Liver (tissue), 9 donors: ENCODE data around the gene COPB2. TPM values are rescaled to one million over a fixed set of nuclear protein-coding genes. Genes with fewer than 3 reads are reported as not detected.

Experiments
- DNase-seq: peaks from one replicate; pipeline ENCODE4 v3.0.0-alpha.2; 2017; ENCODE audit warnings: low spot score
- H3K27ac ChIP-seq, 2 donors: one replicate each; pipeline ENCODE4 v1.7.0; 2013; ENCODE audit warnings: inconsistent platforms in 2 of 2, low read length in 2 of 2, control low read depth in 1 of 2, low read depth in 1 of 2, mild to moderate bottlenecking in 1 of 2
- H3K27me3 ChIP-seq, 4 donors: one replicate each; pipeline versions ENCODE4 v1.6.1 to v1.7.0; 2013; ENCODE audit warnings: low read length in 3 of 4, inconsistent platforms in 1 of 4, mild to moderate bottlenecking in 1 of 4, moderate library complexity in 1 of 4; ENCODE audit not compliant: control insufficient read depth in 4 of 4, insufficient read depth in 4 of 4
- H3K36me3 ChIP-seq, 4 donors: one replicate each; pipeline versions ENCODE4 v1.6.1 to v1.7.0; 2013; ENCODE audit warnings: low read length in 3 of 4, mild to moderate bottlenecking in 3 of 4, low read depth in 1 of 4, moderate library complexity in 1 of 4; ENCODE audit not compliant: control insufficient read depth in 4 of 4, insufficient read depth in 3 of 4
- H3K4me1 ChIP-seq, 4 donors: one replicate each; pipeline versions ENCODE4 v1.6.1 to v1.7.0; 2013; ENCODE audit warnings: low read length in 3 of 4, mild to moderate bottlenecking in 3 of 4, moderate library complexity in 1 of 4; ENCODE audit not compliant: control insufficient read depth in 4 of 4, insufficient read depth in 4 of 4
- H3K4me3 ChIP-seq, 3 donors: one replicate each; pipeline versions ENCODE4 v1.6.1 to v1.7.0; 2013; ENCODE audit warnings: low read length in 3 of 3, control low read depth in 1 of 3, low read depth in 1 of 3, mild to moderate bottlenecking in 1 of 3
- H3K9ac ChIP-seq, 2 donors: one replicate each; pipeline ENCODE4 v1.7.0; 2013; ENCODE audit warnings: low read length in 2 of 2, mild to moderate bottlenecking in 2 of 2, moderate library complexity in 2 of 2, control low read depth in 1 of 2, low read depth in 1 of 2
- H3K9me3 ChIP-seq, 4 donors: one replicate each; pipeline versions ENCODE4 v1.6.1 to v1.7.0; 2013; ENCODE audit warnings: low read length in 3 of 4; ENCODE audit not compliant: control insufficient read depth in 4 of 4
- ATF3 ChIP-seq: IDR thresholded peaks from 2 replicates; pipeline ENCODE4 v1.6.1; 2016; ENCODE audit warnings: antibody characterized with exemption
- CTCF ChIP-seq: fragments of 150-350 bp; IDR thresholded peaks from 2 replicates; pipeline ENCODE4 v1.5.1; 2017; ENCODE audit warnings: improper control_type of control experiment, low read depth, low read length; ENCODE audit not compliant: missing input control
- EGR1 ChIP-seq, 2 donors: IDR thresholded peaks; 2 replicates each; pipeline ENCODE4 v1.6.1; 2016 to 2018; ENCODE audit warnings: antibody characterized with exemption in 2 of 2, low read depth in 2 of 2
- FOXA1 ChIP-seq: IDR thresholded peaks from 2 replicates; pipeline ENCODE4 v1.6.1; 2016; ENCODE audit warnings: antibody characterized with exemption
- FOXA2 ChIP-seq: IDR thresholded peaks from 2 replicates; pipeline ENCODE4 v1.6.1; 2016; ENCODE audit warnings: antibody characterized with exemption
- GABPA ChIP-seq, 2 donors: IDR thresholded peaks in 1 of 2; conservative IDR thresholded peaks in 1 of 2; 2 replicates each; pipeline ENCODE4 v1.6.1; 2016; ENCODE audit warnings: antibody characterized with exemption in 2 of 2, mild to moderate bottlenecking in 1 of 2, moderate library complexity in 1 of 2
- HNF4A ChIP-seq, 2 donors: conservative IDR thresholded peaks; 2 replicates each; pipeline ENCODE4 v1.6.1; 2016; ENCODE audit warnings: antibody characterized with exemption in 2 of 2, mild to moderate bottlenecking in 2 of 2
- HNF4G ChIP-seq: IDR thresholded peaks from 2 replicates; pipeline ENCODE4 v1.6.1; 2016; ENCODE audit warnings: antibody characterized with exemption
- JUND ChIP-seq, 2 donors: IDR thresholded peaks; 2 replicates each; pipeline ENCODE4 v1.6.1; 2016; ENCODE audit warnings: antibody characterized with exemption in 2 of 2
- MAX ChIP-seq: IDR thresholded peaks from 2 replicates; pipeline ENCODE4 v1.6.1; 2016; ENCODE audit warnings: antibody characterized with exemption
- NR2F2 ChIP-seq: IDR thresholded peaks from 2 replicates; pipeline ENCODE4 v1.6.1; 2016; ENCODE audit warnings: antibody characterized with exemption
- RAD21 ChIP-seq, 2 donors: IDR thresholded peaks; 2 replicates each; pipeline ENCODE4 v1.6.1; 2016; ENCODE audit warnings: antibody characterized with exemption in 2 of 2, mild to moderate bottlenecking in 2 of 2
- REST ChIP-seq: IDR thresholded peaks from 2 replicates; pipeline ENCODE4 v1.6.1; 2016; ENCODE audit warnings: antibody characterized with exemption, mild to moderate bottlenecking
- RXRA ChIP-seq, 2 donors: IDR thresholded peaks; 2 replicates each; pipeline ENCODE4 v1.6.1; 2017 to 2018; ENCODE audit warnings: antibody characterized with exemption in 2 of 2, mild to moderate bottlenecking in 1 of 2
- SP1 ChIP-seq: IDR thresholded peaks from 2 replicates; pipeline ENCODE4 v1.6.1; 2018; ENCODE audit warnings: antibody characterized with exemption, mild to moderate bottlenecking
- TAF1 ChIP-seq: conservative IDR thresholded peaks from 2 replicates; pipeline ENCODE4 v1.6.1; 2016; ENCODE audit warnings: antibody characterized with exemption, mild to moderate bottlenecking
- YY1 ChIP-seq: IDR thresholded peaks from 2 replicates; pipeline ENCODE4 v1.6.1; 2016; ENCODE audit warnings: antibody characterized with exemption, mild to moderate bottlenecking
- WGBS: extraction: QIAGEN DNeasy Blood & Tissue Kit; methylation state at CpG from one replicate; pipeline ENCODE4 v1.1.7; 2013; 5-methylcytosine and 5-hydroxymethylcytosine counted together
- polyA plus RNA-seq, 2 donors: library from polyadenylated mRNA; stranded (reverse) in 1 of 2; unstranded in 1 of 2; fragments of 200-250 nt in 1 of 2; fragments of >200 nt in 1 of 2; fragmentation: Nextera tagmentation in 1 of 2; extraction: Ambion mirVana in 1 of 2; gene quantifications; one replicate each; pipeline versions ENCODE4 v1.2.1 to v1.2.3, GENCODE V29; 2013 to 2015
- total RNA-seq, 2 donors: library from RNA; depleted of rRNA; stranded (reverse); fragments of >200 nt; gene quantifications; one replicate each; pipeline ENCODE4 v1.2.3, GENCODE V29; 2014
- TF ChIP-seq, protein P1 (sequence below): IDR thresholded peaks from 2 replicates; pipeline ENCODE4 v1.6.1; 2016; ENCODE audit warnings: antibody characterized with exemption
- donor health status: healthy.
- donor health status: healthy.
- donor health status: healthy.
- donor health status: healthy.
- donor health status: healthy.

The COPB2 gene
- total and polyA plus RNA-seq, 4 donors = 45.4 to 145 (median 72.0) TPM

DNA sequence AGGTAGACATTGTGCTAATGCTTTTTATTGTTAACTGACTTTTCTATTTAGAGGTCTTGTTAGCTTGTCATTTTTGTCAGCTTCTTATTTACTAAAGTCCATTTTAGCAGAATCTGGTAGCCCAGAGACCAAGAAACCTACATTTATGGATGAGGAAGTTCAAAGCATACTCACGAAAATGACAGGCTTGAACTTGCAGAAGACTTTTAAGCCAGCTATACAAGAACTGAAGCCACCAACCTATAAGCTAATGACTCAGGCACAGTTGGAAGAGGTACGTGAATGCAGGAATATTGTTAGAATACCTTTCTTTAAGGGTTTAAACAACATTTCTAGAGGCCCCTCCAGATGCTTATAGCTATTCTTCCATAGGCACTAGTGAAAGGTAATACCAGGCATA lies 42.7 kb downstream of the COPB2 start:
- Histone ChIP-seq H3K27me3 (no peaks in the 10 kb centered on the region), H3K9me3 (no peaks in the 10 kb centered on the region), H3K9ac (no peak overlapping the region), H3K4me3 (no peak overlapping the region), H3K27ac (no peak overlapping the region), H3K36me3 (peaks cover 2 to 35% (median 21%) of the 10 kb centered on the region in 4 donors), H3K4me1 (peaks cover 3 to 18% (median 14%) of the 10 kb centered on the region in 4 donors)
- DNase-seq = no peak
- no peak for TF ChIP-seq TAF1
- WGBS = 91% methylated on average over 2 of the region's 2 CpGs

DNA sequence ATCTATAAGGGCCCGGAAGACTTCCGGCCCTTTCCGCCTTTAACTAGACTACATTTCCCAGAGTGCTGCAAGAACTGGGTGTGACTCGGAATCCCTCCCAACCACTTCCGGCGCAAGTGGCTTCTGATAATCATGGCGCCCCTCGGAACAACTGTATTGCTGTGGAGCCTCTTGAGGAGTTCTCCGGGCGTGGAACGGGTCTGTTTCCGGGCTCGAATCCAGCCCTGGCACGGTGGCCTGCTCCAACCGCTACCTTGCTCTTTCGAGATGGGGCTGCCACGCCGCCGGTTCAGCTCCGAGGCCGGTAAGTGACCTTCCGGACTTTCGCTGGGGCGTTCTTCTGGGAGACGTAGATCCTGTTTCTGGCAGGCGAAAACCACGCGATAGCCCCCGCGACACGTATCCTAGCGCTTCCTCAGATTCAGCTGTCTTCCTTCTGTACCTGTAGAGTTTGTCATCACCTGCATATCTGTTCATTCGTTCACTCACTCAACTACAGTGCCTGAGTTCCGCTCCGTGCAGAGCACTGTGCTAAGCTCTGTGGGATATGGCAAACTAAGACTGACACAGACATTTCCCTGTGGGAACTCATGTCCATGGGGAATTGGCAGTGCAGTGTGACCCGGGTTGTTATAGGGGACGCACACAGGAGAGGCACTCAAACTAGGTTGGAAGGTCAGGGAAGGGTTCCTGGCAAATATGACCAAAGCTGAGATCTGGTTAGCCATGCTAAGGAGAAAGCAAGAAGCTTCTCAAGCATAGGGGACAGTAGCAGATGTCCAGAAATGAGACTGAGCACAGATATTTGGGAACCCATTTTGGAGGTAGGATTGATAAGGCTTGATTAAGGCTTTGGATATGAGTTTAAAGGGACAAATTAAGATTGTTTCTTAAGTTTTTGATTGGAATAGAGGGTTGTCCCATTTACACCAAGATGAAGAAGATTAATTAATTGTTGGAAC lies 45.3 kb downstream of the COPB2 start, which contains the start of gene MRPS22:
TSS of gene MRPS22 (plus strand) at position 126 of the 962 bp plus-strand sequence. CDS start at position 133, 7 bp downstream.
- Histone ChIP-seq H3K9me3 (no peaks in the 10 kb centered on the region), H3K9ac (peak within 1 kb of the TSS; percentile 83 to 90), H3K27ac (peak within 1 kb of the TSS; percentile 91 to 95), H3K36me3 (peaks cover 2 to 17% (median 9%) of the 10 kb centered on the region in 4 donors), H3K4me1 (peaks cover 1 to 18% (median 14%) of the 10 kb centered on the region in 4 donors), H3K4me3 (peak within 1 kb of the TSS; percentile 87 to 96 (median 88)), H3K27me3 (peaks cover 0 to 7% (median 2%) of the 10 kb centered on the region in 4 donors)
- TF ChIP-seq RAD21 (IDR thresholded peaks at IDR 0.05) (no peak), TAF1 (peak; percentile 53), ATF3 (no peak), HNF4A (conservative IDR thresholded peaks at IDR 0.05) (peak; percentile 2 to 17), GABPA (IDR thresholded peaks at IDR 0.05 in 1 of 2, conservative IDR thresholded peaks at IDR 0.05 in 1 of 2) (peak; percentile 89 to 95), CTCF (no peak), NR2F2 (peak; percentile 34), MAX (peak; percentile 45), FOXA1 (no peak), JUND (IDR thresholded peaks at IDR 0.05) (no peak), REST (no peak), SP1 (peak; percentile 32), RXRA (IDR thresholded peaks at IDR 0.05) (peak; percentile 50 to 70), HNF4G (no peak), EGR1 (IDR thresholded peaks at IDR 0.05; ENCODE audit: low read depth in 2 of 2) (no peak), FOXA2 (no peak), YY1 (peak; percentile 98)
- TF ChIP-seq, protein P1, sequence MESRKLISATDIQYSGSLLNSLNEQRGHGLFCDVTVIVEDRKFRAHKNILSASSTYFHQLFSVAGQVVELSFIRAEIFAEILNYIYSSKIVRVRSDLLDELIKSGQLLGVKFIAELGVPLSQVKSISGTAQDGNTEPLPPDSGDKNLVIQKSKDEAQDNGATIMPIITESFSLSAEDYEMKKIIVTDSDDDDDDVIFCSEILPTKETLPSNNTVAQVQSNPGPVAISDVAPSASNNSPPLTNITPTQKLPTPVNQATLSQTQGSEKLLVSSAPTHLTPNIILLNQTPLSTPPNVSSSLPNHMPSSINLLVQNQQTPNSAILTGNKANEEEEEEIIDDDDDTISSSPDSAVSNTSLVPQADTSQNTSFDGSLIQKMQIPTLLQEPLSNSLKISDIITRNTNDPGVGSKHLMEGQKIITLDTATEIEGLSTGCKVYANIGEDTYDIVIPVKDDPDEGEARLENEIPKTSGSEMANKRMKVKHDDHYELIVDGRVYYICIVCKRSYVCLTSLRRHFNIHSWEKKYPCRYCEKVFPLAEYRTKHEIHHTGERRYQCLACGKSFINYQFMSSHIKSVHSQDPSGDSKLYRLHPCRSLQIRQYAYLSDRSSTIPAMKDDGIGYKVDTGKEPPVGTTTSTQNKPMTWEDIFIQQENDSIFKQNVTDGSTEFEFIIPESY = peak; percentile 98
- under 1% methylated on average over 37 of the region's 37 CpGs for WGBS
- DNase-seq = peak; percentile 81
